Right ventricle myocardium inferior (tissue), 1 donor: ENCODE data around the gene AGPS. TPM values are rescaled to one million over a fixed set of nuclear protein-coding genes. Genes with fewer than 3 reads are reported as not detected.
"Not testable (repeated sequence)": the region's sequence is repeated elsewhere in the genome, so short reads cannot be mapped to it uniquely, and the experiment has no call there.

Experiments used
- ATAC-seq: fragments of 200-7000 bp; cut with Tn5 transposase; one replicate; pipeline ENCODE4 v1.9.1; 2020; ENCODE audit warnings: mild to moderate bottlenecking, moderate library complexity
- DNase-seq: peaks from one replicate; pipeline ENCODE4 v3.0.0; 2021; ENCODE audit errors: missing footprints
- intact Hi-C: fragments of 100-400 bp; cut with DNase I; formaldehyde crosslinking; loops from one replicate; pipeline ENCODE4 v1.11.0; 2022
- long read RNA-seq: library from polyadenylated mRNA; unstranded; transcript quantifications from one replicate; pipeline ENCODE4 v2.0.0, GENCODE V29; 2021
- total RNA-seq: library from RNA; stranded (reverse); fragmentation: NEBNext Ultra II Directional; extraction: Animal tissue kit (Norgen Biotek cat#: 25700); gene quantifications from one replicate; pipeline ENCODE4 v1.2.1, GENCODE V29; 2021
- donor health status: DM: no; HTN: yes; CAD: no; lungs with severe emphysema.

AGPS gene
- total RNA-seq, result 32.3 TPM
- long read RNA-seq, full-length matches to known transcripts, result 13 of 14 reads
- long read RNA-seq, partial matches to known transcripts, result 0 of 14 reads
- long read RNA-seq, other reads (novel, unspliced or antisense), result 1 of 14 reads

- peak; percentile 96 for ATAC-seq
- intact Hi-C loops, result loop anchor here (10.0 kb wide), 1 partner anchor 128 kb away; the partner anchor contains the start of gene NFE2L2
- peak; percentile 95 for DNase-seq
These were observed at the start of gene AGPS for GRCh38 chr2:177392373-177393202. Gene AGPS, plus strand, starts transcription at chr2:177392773. Its CDS starts 17 bp downstream, at chr2:177392790.

- DNase-seq (no peak), ATAC-seq (no peak)
- intact Hi-C loops, result no loop called here
These were observed 48.8 kb upstream of the AGPS start for GRCh38 chr2:177343773-177344172.

GRCh38 chr2:177344316-177344715, 48.3 kb upstream of the AGPS start:
- no peak for ATAC-seq
- no peak for DNase-seq
- intact Hi-C loops, result no loop called here

- ATAC-seq, result no peak
- DNase-seq, result no peak
- intact Hi-C loops, result no loop called here
These were observed 46.4 kb upstream of the AGPS start for GRCh38 chr2:177346192-177346591.

- ATAC-seq, result no peak
- intact Hi-C loops, result no loop called here
- no peak for DNase-seq
These were observed 45.0 kb upstream of the AGPS start for GRCh38 chr2:177347570-177347969.

GRCh38 chr2:177348118-177348654, 44.4 kb upstream of the AGPS start:
- intact Hi-C loops, result no loop called here
- DNase-seq, result no peak

GRCh38 chr2:177348733-177349693, 43.6 kb upstream of the AGPS start:
- ATAC-seq (no peak), DNase-seq (no peak)
- intact Hi-C loops, result no loop called here

More at GRCh38 chr2:177348118-177348654, 44.4 kb upstream of the AGPS start:
- ATAC-seq, result no peak

- DNase-seq, intact Hi-C loops: not testable (repeated sequence)
These were observed 41.9 kb upstream of the AGPS start for GRCh38 chr2:177350624-177351023.

GRCh38 chr2:177351121-177351520, 41.5 kb upstream of the AGPS start:
- ATAC-seq, intact Hi-C loops, DNase-seq: not testable (repeated sequence)

More at GRCh38 chr2:177350624-177351023, 41.9 kb upstream of the AGPS start:
- not testable (repeated sequence) for ATAC-seq

- intact Hi-C loops, result no loop called here
- DNase-seq (no peak), ATAC-seq (peak; percentile 60)
These were observed 40.0 kb upstream of the AGPS start for GRCh38 chr2:177352441-177353186.

GRCh38 chr2:177353187-177353478, 39.4 kb upstream of the AGPS start:
- DNase-seq (no peak), ATAC-seq (peak; percentile 39)
- intact Hi-C loops, result no loop called here

GRCh38 chr2:177354541-177354940, 38.0 kb upstream of the AGPS start:
- DNase-seq, ATAC-seq, intact Hi-C loops: not testable (repeated sequence)

- ATAC-seq, result no peak
- DNase-seq, result no peak
- intact Hi-C loops, result no loop called here
These were observed 36.7 kb upstream of the AGPS start for GRCh38 chr2:177355874-177356273.

GRCh38 chr2:177359836-177360595, 32.6 kb upstream of the AGPS start:
- intact Hi-C loops, result no loop called here
- no peak for ATAC-seq
- DNase-seq, result no peak

GRCh38 chr2:177362499-177362898, 30.1 kb upstream of the AGPS start:
- ATAC-seq (no peak), DNase-seq (no peak)
- intact Hi-C loops, result no loop called here

GRCh38 chr2:177363332-177363731, 29.2 kb upstream of the AGPS start:
- no peak for DNase-seq
- intact Hi-C loops, result no loop called here
- no peak for ATAC-seq

GRCh38 chr2:177365764-177366163, 26.8 kb upstream of the AGPS start:
- DNase-seq, ATAC-seq, intact Hi-C loops: not testable (repeated sequence)

- DNase-seq, ATAC-seq, intact Hi-C loops: not testable (repeated sequence)
These were observed 24.6 kb upstream of the AGPS start for GRCh38 chr2:177368023-177368422.
